ENCODE measurements around the gene NUDT4.
A peak's percentile ranks its signal among the peaks of the same experiment; 100 is the strongest.
"Not testable (repeated sequence)": the region's sequence is repeated elsewhere in the genome, so short reads cannot be mapped to it uniquely, and the experiment has no call there.

Gene NUDT4

DNA sequence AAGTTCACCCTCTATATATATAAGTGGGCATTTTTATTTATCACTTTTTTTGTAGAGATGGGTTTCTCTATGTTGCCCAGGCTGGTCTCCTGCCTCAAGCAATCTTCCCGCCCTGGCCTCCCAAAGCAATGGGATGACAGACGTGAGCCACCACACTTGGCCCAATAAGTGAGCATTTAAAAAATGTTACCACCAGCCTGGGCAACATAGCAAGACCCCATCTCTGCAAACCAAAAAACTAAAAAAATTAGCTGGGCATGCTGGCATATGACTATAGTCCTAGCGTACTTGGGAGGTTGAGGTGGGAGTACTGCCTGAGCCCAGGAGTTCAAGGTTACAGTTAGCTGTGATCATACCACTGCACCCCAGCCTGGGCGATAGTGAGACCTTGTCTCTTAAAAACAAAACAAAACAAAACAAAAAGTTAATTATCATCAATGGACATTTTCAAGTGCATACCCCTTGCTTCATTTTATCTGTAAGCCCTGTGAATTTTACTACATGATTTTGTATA is 40.3 kb downstream of the NUDT4 start:
- intact Hi-C loops (cut with DNase I): no loop called here
- DNase-seq: no peak

- no peak for DNase-seq
- intact Hi-C loops (cut with DNase I): no loop called here
Observed at GRCh38 chr12:93419388-93420034, 41.8 kb downstream of the NUDT4 start.

DNA sequence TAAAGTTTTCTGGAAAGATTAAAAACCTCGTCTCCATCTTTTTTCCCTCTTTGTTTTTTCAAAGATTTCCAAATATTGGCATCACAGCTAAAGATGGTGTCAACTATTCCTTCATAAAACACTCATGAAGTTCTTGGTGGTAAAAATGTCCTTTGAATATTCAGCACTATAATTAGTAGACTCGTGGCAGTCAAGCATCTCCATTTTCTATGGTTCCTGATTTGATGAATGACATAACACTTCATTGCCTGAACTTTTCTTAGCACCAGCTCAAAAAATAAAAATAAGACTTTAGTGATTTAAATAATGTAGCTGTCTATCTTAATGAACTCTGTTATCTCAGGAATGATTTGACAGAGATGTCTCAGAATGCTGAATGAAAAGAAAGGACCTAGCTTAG is 44.3 kb downstream of the NUDT4 start:
- no peak for DNase-seq
- intact Hi-C loops (cut with DNase I): no loop called here

- intact Hi-C loops (cut with DNase I): no loop called here
Observed at GRCh38 chr12:93425736-93426411, 48.1 kb downstream of the NUDT4 start.

DNA sequence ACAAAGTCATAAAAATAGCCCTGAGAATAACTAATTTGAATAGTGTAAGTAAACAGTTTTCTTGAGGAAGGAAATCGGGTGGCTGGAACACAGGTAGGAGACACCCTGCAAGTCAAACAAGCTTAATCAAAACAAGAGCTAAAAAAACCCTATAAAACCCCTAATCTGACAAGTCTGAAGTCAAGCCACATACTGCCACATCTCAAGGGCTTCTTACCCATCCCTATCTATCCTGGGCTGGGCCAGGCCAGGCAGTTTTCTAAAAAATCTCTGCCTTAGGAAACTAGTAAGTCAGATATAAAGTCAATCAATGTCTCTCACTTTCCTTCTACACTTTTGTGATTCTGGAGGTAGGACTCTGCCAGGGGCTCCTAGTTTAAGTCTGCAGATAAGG is 48.7 kb downstream of the NUDT4 start:
- no peak for DNase-seq
- intact Hi-C loops (cut with DNase I): no loop called here

More at GRCh38 chr12:93425736-93426411, 48.1 kb downstream of the NUDT4 start:
- no peak for DNase-seq

DNA sequence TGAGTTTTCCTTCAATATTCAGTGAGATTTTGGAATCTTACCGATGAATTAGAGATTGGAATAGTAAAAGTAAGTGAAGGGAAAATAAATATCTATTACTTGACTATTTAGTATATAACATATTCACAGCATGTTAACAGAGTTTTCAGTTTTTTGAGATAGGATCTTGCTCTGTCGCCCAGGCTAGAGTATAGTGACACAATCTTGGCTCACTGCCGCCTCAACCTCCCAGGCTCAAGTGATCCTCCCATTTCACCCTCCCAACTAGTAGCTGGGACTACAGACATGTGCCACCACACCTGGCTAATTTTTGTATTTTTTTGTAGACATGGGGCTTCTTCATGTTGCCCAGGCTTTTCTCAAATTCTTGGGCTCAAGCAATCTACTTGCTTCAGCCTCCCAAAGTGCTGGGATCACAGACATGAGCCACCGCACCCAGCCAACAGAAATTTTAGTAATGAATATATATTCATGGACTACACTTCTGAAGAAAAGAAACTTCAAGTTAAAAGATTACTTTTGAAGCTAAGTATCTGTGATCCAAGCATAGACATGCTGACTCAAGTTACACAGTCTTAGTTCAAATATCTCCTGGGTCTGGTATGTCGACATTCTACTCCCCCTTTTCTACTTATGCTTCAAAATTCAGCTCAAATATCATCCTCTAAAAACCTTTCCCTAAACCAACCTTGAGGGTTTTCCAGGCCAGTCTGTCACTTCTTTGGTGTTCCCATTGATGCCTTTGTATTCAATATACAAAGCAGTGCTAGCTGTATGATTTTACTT is 50.2 kb downstream of the NUDT4 start:
- no peak for DNase-seq
- intact Hi-C loops (cut with DNase I): no loop called here

GRCh38 chr12:93429448-93429847 is 51.7 kb downstream of the NUDT4 start:
- intact Hi-C loops (cut with DNase I): no loop called here
- DNase-seq: no peak

- intact Hi-C loops (cut with DNase I): no loop called here
- no peak for DNase-seq
Observed at GRCh38 chr12:93429852-93430251, 52.1 kb downstream of the NUDT4 start.

DNA sequence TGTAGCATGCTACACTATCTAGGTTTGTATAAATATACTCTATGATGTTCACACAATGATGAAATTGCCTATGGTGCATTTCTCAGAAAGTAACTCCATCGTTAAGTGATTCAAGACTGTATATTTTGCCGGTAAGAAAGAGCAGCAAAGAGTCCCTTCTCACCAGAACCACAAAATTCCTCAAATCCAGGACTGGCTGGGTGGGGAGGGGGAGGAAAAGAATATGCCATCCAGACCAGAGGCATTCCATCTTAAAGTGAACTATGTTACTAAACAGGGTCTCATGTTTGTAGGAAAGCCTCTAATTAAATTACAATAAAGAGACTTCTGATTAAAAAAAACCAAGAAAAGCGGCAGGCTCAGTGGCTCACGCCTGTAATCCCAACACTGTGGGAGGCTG is 52.6 kb downstream of the NUDT4 start:
- no peak for DNase-seq
- intact Hi-C loops (cut with DNase I): no loop called here

DNA sequence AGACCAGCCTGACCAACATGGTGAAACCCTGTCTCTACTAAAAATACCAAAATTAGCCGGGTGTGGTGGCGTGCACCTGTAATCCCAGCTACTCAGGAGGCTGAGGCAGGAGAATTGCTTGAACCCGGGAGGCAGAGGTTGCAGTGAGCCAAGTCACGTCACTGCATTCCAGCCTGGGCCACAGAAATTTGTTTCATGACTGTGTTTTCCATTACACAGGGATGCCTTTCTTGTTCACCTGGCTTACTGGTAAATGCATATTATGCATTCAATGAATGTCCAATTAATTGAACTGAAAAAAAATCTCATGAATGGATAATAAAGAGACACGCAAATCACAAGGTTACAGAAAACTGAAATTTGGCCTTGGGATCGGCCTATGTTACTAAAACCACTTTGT is 54.3 kb downstream of the NUDT4 start:
- not testable (repeated sequence) for DNase-seq

GRCh38 chr12:93434256-93434865 is 56.6 kb downstream of the NUDT4 start:
- no peak for DNase-seq
- intact Hi-C loops (cut with DNase I): no loop called here

More for the DNA sequence above, 54.3 kb downstream of the NUDT4 start:
- intact Hi-C loops (cut with DNase I): not testable (repeated sequence)

GRCh38 chr12:93438266-93439050 is 60.7 kb downstream of the NUDT4 start:
- DNase-seq: no peak

GRCh38 chr12:93440043-93440835 is 62.5 kb downstream of the NUDT4 start:
- DNase-seq: no peak
- intact Hi-C loops (cut with DNase I): loop anchor here (10.0 kb wide), 1 partner anchor 235 kb away; the partner anchor contains the start of gene CRADD

More at GRCh38 chr12:93438266-93439050, 60.7 kb downstream of the NUDT4 start:
- intact Hi-C loops (cut with DNase I): no loop called here

DNA sequence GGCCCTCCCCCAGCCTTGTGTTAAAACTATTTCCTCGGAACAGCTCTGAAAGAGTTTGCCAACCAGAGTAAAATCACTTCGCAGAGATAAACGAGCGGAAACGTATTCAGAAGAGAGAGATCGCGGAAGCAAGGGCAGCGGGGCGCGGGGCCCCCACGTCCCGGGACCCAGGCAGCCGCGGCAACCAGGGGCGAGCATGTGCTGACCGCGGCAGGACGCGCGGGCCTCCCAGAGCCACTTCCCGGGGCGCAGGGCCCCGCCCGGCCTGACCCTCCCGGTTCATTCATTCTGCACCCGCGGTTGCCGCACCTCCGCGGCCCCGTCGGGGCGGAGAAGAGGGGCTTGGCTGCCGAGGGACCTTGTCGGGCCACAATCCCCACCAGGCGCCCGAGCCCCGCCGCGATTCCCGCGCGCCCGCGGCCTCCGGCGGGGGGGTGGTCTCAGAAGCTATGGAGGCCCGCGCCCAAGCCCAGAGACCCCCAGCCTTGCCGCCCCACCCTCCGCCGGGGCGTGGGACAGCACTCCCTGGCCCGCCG is 63.4 kb downstream of the NUDT4 start:
- intact Hi-C loops (cut with DNase I): loop anchor here (10.0 kb wide), 1 partner anchor 234 kb away; the partner anchor contains the start of gene CRADD
- peak in 27 of 42 donors; percentile 4 to 48 (median 22) for DNase-seq

DNA sequence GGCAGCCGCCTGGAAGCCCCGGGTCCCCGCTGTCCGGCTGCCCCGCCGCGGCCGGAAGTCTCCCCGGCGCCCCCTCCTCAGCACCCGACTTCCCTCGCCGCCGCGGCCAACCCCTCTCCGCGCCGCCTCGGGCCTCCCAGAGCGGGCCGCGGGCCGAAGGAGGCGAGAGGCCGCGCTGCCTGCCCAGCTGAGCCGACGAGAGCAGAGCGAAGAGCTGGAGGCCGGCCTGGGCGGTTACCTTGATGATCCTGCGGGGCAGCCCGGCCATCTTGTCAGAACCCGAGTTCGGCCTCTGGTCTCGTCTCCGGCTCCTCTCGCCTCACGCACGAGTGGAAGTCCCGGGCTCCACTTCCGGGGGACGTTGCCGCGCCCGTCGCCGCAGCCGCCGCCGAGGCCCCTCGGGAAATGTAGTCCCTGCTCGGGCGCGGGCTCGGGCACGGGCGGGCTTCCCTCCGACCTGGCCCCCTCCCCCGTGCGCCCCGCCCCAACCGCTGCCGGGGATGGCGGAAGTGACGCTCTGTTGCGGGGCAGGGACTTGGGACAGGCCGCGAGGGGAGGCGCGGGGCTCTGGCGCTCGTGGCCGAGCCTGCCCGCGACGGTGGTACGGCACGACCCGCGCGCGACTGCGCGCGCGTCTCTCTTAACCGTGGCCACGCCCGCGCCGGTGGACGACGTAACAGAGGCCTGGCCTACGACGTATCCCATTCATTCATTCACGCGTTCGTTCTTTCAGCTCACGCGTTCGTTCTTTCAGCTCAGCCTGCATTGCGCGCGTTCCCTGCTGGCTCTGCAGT is 64.1 kb downstream of the NUDT4 start, which contains the start of gene UBE2N:
TSS of gene UBE2N (minus strand) at position 331 of the 794 bp plus-strand sequence. CDS start at position 268, 63 bp downstream.
- intact Hi-C loops (cut with DNase I): loop anchor here (10.0 kb wide), 1 partner anchor 233 kb away; the partner anchor contains the start of gene CRADD
- DNase-seq: peak; percentile 89 to 99 (median 98)
